Adrenal gland (tissue), 12 donors: ENCODE data around the gene ASTN2. TPM values are rescaled to one million over a fixed set of nuclear protein-coding genes. Genes with fewer than 3 reads are reported as not detected.

Source experiments
- DNase-seq, 7 donors: peaks; one replicate each; pipeline ENCODE4 v3.0.0-alpha.2; 2019 to 2020
- H3K27ac ChIP-seq, 5 donors: fragments of 200-600 bp; sonication (generic) in 4 of 5; 1 replicate in 3 of 5; 2 replicates in 2 of 5; pipeline versions ENCODE4 v1.5.1 to v1.8.0; 2016 to 2020; ENCODE audit warnings: mild to moderate bottlenecking in 1 of 5
- H3K27me3 ChIP-seq: fragments of 200-600 bp; 2 replicates; pipeline ENCODE4 v1.8.0; 2021
- H3K36me3 ChIP-seq, 2 donors: fragments of 200-600 bp; replicated peaks in 1 of 2; 1 replicate in 1 of 2; 2 replicates in 1 of 2; pipeline versions ENCODE4 v1.5.1 to v1.8.0; 2018 to 2022
- H3K4me1 ChIP-seq, 2 donors: fragments of 200-600 bp; replicated peaks in 1 of 2; 1 replicate in 1 of 2; 2 replicates in 1 of 2; pipeline versions ENCODE4 v1.5.1 to v1.8.0; 2018 to 2021
- H3K4me3 ChIP-seq, 4 donors: fragments of 200-600 bp; sonication (generic) in 3 of 4; one replicate each; pipeline ENCODE4 v1.5.1; 2016 to 2018
- H3K9me3 ChIP-seq, 3 donors: fragments of 200-600 bp; sonication (generic) in 1 of 3; replicated peaks in 1 of 3; 1 replicate in 2 of 3; 2 replicates in 1 of 3; pipeline versions ENCODE4 v1.5.1 to v1.8.0; 2016 to 2021
- POLR2A ChIP-seq, 2 donors: fragments of 450-650 bp; IDR thresholded peaks; one replicate each; pipeline ENCODE4 v1.6.1; 2017; ENCODE audit warnings: antibody characterized with exemption in 2 of 2, mild to moderate bottlenecking in 2 of 2, moderate library complexity in 1 of 2
- WGBS, 4 donors: extraction: QIAGEN DNeasy Blood & Tissue Kit in 2 of 4; methylation state at CpG; one replicate each; pipeline versions ENCODE4 v1.1.5 to v1.1.7; 2013 to 2017; 5-methylcytosine and 5-hydroxymethylcytosine counted together
- intact Hi-C, 2 donors: fragments of 100-400 bp; cut with DNase I; formaldehyde crosslinking; loops; one replicate each; pipeline versions ENCODE4 v1.14.1 to v1.15.0; 2022 to 2023
- polyA plus RNA-seq, 3 donors: library from polyadenylated mRNA; stranded (reverse); fragments of 200-250 nt in 2 of 3; fragments of 350-450 nt in 1 of 3; fragmentation: Illumina TruSeq in 1 of 3; extraction: RNeasy Lipid Tissue Mini Kit (QIAGEN cat#74804) in 1 of 3; gene quantifications; one replicate each; pipeline ENCODE4 v1.2.3, GENCODE V29; 2013 to 2014
- total RNA-seq, 9 donors: library from RNA; depleted of rRNA in 4 of 9; stranded (reverse); fragments of >200 nt in 4 of 9; fragments of 120-200 nt in 1 of 9; fragmentation: NEBNext Ultra II Directional in 1 of 9; extraction: Animal tissue kit (Norgen Biotek cat#: 25700) in 1 of 9; gene quantifications; one replicate each; pipeline versions ENCODE4 v1.1.0 to v1.2.4, GENCODE V29; 2013 to 2023
- TF ChIP-seq, protein P1 (sequence below), 6 experiments: fragments of 450-650 bp in 4 of 6; fragments of 200-600 bp in 2 of 6; sonication (generic) in 1 of 6; IDR thresholded peaks; 1 replicate in 5 of 6; 2 replicates in 1 of 6; pipeline versions ENCODE4 v1.5.1 to v1.8.0; 2016 to 2021; ENCODE audit warnings: antibody characterized with exemption in 6 of 6, mild to moderate bottlenecking in 2 of 6, moderate library complexity in 1 of 6
- donor health status: healthy with polysubstance abuse.
- donor health status: Bipolar disorder and iron deficiency.
- donor health status: DM: yes; HTN: yes; CAD: no.
- donor health status: DM: no; HTN: no; CAD: no.
- donor health status: DM: no; HTN: no; CAD: no.
- donor health status: DM: yes; HTN: yes; CAD: no.

The ASTN2 gene
- total and polyA plus RNA-seq, 12 donors: 2.5 to 15.6 (median 6.8) TPM

DNA sequence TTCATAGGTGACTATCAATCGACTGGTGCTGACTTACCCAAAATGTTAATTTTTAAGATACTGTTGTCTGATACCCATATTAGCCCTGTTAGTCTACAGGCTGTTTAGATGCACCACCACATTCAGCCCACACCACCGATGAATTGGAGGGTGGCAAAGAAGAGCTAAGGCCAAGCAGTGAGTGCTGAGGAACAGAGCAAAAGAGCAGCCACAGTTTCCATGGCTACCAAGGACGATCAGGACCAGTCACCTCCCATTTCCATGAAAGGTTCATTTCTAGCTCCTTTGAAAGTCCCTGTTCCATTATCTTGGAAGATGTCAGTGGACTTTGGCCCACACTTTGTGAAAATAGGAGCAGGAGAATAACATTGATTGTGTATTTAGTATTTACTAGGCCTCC lies 364.9 kb downstream of the ASTN2 start:
- intact Hi-C loops: loop anchor here in 1 of 2 donors (10.0 kb wide), 1 partner anchor 65 kb away; no protein-coding TSS in a partner anchor
- no peak for TF ChIP-seq POLR2A (IDR thresholded peaks at IDR 0.05)
- TF ChIP-seq, protein P1, sequence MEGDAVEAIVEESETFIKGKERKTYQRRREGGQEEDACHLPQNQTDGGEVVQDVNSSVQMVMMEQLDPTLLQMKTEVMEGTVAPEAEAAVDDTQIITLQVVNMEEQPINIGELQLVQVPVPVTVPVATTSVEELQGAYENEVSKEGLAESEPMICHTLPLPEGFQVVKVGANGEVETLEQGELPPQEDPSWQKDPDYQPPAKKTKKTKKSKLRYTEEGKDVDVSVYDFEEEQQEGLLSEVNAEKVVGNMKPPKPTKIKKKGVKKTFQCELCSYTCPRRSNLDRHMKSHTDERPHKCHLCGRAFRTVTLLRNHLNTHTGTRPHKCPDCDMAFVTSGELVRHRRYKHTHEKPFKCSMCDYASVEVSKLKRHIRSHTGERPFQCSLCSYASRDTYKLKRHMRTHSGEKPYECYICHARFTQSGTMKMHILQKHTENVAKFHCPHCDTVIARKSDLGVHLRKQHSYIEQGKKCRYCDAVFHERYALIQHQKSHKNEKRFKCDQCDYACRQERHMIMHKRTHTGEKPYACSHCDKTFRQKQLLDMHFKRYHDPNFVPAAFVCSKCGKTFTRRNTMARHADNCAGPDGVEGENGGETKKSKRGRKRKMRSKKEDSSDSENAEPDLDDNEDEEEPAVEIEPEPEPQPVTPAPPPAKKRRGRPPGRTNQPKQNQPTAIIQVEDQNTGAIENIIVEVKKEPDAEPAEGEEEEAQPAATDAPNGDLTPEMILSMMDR (IDR thresholded peaks at IDR 0.05): no peak

DNA sequence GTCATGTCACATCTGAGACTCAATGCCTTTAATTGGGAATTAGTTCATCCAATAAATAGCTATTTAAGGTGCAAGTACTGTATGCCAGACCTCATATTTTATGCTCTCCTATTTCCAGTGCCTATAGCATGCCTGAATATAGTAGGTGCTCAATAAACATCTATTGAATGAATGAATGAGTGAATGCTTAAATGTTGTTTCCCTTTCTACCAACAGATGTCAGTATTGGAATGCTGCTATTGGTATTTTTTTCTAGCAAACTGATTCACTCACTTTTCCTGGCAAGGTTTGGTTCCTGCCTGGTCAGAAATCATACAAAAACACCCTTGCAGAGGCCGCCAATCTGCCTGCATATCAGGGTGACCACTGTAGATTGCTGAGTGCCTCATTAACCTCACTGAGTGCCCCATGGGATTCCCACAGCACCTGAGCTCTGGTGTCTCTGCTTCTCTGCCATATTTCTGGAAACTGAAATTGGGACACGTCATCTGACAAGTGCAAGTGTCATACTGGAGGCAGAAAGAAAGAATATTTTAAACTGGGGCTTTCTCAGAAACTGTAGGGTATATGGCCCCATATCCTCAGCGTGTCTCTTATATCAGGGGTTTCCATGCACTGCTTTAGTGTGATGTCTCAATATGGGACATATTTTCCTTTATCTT lies 368.1 kb downstream of the ASTN2 start:
- Histone ChIP-seq H3K36me3 (no peaks in the 10 kb centered on the region), H3K27me3 (no peaks in the 10 kb centered on the region), H3K4me1 (no peaks in the 10 kb centered on the region), H3K27ac (no peak overlapping the region), H3K4me3 (no peak overlapping the region), H3K9me3 (no peaks in the 10 kb centered on the region)
- DNase-seq: no peak
- TF ChIP-seq, protein P1 (IDR thresholded peaks at IDR 0.05): no peak
- no peak for TF ChIP-seq POLR2A (IDR thresholded peaks at IDR 0.05)
- 79 to 82% (median 82%) methylated on average over 3 of the region's 3 CpGs for WGBS, 4 donors
- intact Hi-C loops: no loop called here

More for the DNA sequence above, 364.9 kb downstream of the ASTN2 start:
- Histone ChIP-seq H3K27me3 (no peaks in the 10 kb centered on the region), H3K4me1 (no peaks in the 10 kb centered on the region), H3K4me3 (no peak overlapping the region), H3K36me3 (no peaks in the 10 kb centered on the region), H3K9me3 (no peaks in the 10 kb centered on the region), H3K27ac (no peak overlapping the region)
- WGBS, 4 donors: 61 to 72% (median 67%) methylated on average over 3 of the region's 3 CpGs
- DNase-seq: no peak

DNA sequence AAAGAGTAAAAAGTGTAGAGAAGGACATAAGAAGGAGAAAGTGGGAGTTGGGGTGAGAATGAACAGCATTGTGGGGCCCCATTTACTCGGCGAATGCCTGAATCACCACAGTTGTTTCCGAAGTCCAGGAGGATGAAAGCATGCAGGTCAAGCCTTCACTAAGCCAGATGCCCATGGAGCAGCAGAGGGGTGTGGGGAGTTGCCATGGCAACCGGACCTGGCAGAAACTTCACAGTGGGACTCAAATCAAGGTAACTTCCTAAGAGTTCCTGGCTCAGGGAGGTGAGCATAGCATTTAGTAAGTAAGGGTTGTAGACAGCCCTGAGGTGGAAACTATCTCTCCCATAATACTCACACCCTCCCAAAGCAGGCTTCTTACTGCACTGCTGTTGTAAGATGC lies 370.6 kb downstream of the ASTN2 start:
- WGBS, 4 donors: 19 to 30% (median 28%) methylated on average over 4 of the region's 4 CpGs
- no peak overlapping the region for H3K4me3 ChIP-seq
- intact Hi-C loops: no loop called here
- no peaks in the 10 kb centered on the region for H3K27me3 ChIP-seq
- H3K4me1 ChIP-seq: no peaks in the 10 kb centered on the region
- no peak overlapping the region for H3K27ac ChIP-seq
- H3K36me3 ChIP-seq: no peaks in the 10 kb centered on the region
- no peaks in the 10 kb centered on the region for H3K9me3 ChIP-seq
- no peak for DNase-seq
- TF ChIP-seq, protein P1 (IDR thresholded peaks at IDR 0.05): no peak
- no peak for TF ChIP-seq POLR2A (IDR thresholded peaks at IDR 0.05)

DNA sequence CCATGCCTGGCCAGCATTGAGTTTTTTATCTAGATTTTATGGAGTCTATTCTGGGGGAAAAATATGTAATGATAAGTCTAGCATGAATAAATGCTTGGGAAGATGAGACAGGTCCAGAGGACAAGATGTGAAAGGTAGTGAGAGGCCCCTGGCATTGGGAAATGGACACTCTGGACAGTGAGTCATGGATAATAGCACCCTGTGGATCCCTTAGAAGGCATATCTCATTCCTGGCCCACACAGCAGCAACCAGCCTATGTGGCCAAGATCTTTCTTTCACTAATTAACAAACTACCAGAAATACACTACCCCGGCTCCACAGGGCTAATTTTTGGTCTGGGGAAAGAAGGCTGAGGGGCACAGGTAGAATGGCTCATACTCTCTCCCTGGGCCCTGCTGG lies 371.7 kb downstream of the ASTN2 start:
- Histone ChIP-seq H3K4me3 (no peak overlapping the region), H3K36me3 (no peaks in the 10 kb centered on the region), H3K27ac (no peak overlapping the region), H3K4me1 (no peaks in the 10 kb centered on the region), H3K9me3 (no peaks in the 10 kb centered on the region), H3K27me3 (no peaks in the 10 kb centered on the region)
- DNase-seq: no peak
- no peak for TF ChIP-seq POLR2A (IDR thresholded peaks at IDR 0.05)
- 82 to 100% (median 94%) methylated on average over 1 of the region's 1 CpG for WGBS, 4 donors
- intact Hi-C loops: no loop called here

DNA sequence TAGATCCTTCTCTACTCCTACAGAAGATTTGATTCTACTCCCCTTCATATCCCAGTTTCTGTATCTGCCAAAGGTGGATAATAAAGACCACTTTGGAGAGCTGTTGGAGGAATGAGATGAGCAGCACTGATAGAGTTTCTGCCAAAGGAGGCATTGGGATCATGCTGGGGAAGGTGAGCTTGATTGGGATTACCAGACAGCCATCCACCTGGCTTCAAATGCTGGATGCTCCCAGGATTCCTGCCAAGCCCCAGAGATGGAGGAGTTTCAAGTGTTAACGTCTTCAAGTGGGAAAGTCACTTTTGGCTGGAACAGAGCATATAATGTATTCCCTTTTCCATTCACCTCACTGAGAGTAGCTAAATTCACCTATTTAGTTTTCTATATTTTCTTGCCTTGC lies 379.3 kb downstream of the ASTN2 start:
- WGBS, 4 donors: 45 to 64% (median 51%) methylated on average over 1 of the region's 1 CpG
- Histone ChIP-seq H3K27me3 (no peaks in the 10 kb centered on the region), H3K4me3 (no peak overlapping the region), H3K27ac (no peak overlapping the region), H3K4me1 (no peaks in the 10 kb centered on the region), H3K36me3 (no peaks in the 10 kb centered on the region), H3K9me3 (no peaks in the 10 kb centered on the region)
- DNase-seq: no peak
- intact Hi-C loops: no loop called here
- TF ChIP-seq, protein P1 (IDR thresholded peaks at IDR 0.05): no peak
- TF ChIP-seq POLR2A (IDR thresholded peaks at IDR 0.05): no peak
